ENCODE data around the gene TBPL2.
"Not testable (repeated sequence)": the region's sequence is repeated elsewhere in the genome, so short reads cannot be mapped to it uniquely, and the experiment has no call there.

Gene TBPL2

DNA sequence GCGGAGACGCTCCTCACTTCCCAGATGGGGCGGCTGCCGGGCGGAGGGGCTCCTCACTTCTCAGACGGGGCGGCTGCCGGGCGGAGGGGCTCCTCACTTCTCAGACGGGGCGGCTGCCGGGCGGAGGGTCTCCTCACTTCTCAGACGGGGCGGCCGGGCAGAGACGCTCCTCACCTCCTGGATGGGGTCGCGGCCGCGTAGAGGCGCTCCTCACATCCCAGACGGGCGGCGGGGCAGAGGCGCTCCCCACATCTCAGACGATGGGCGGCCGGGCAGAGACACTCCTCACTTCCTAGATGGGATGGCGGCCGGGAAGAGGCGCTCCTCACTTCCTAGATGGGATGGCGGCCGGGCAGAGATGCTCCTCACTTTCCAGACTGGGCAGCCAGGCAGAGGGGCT, 16.0 kb upstream of the TBPL2 start:
- H3K4me3 ChIP-seq (ENCODE audit: low read depth, low read length); H3K9ac ChIP-seq (ENCODE audit: low read length); H3K27me3 ChIP-seq (ENCODE audit: control insufficient read depth, insufficient read depth, low read length); H3K36me3 ChIP-seq (ENCODE audit: control insufficient read depth, insufficient read depth, low read length); H3K27ac ChIP-seq (ENCODE audit: low read depth, low read length); H3K9me3 ChIP-seq (ENCODE audit: control insufficient read depth, insufficient read depth, low read depth, low read length): not testable (repeated sequence)
- peaks cover 14% of the 10 kb centered on the region for H3K4me1 ChIP-seq (ENCODE audit: control insufficient read depth, insufficient read depth, low read length)

DNA sequence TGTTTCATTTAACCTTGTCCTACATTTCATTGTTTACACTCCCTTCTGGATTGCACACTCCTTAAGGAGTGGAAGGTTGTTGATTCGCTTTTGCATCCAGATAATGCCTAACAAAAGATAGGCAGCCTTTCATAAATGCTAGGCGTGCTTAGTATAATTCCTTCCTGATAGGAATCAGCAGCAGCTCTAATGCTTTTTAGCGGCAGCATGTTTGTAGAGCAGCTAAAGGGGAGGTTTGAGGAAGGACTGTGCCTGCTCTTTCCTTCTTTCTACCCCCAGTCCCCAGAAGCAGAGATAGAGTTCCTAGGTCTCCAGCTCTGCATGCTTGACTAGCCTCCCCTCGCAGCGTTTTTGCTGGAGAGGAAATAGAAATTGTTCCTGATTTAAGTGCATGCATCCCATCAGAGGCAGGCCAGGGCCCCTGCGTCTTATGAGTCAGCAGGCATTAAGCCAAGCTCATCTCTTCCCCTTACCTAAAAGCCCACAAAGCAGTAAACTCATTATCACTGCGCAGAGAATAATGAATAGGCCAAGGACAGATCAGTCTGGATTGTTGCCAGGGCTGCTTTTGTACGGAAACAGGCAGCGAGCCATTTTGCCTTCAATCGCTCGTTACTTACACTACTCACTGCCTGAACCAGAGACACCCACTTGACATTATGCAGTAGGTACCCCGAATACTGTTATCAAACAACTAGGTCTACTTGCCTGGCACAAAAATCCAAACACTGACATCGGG, 14.0 kb upstream of the TBPL2 start:
- H3K4me1 ChIP-seq (ENCODE audit: control insufficient read depth, insufficient read depth, low read length): peaks cover 14% of the 10 kb centered on the region

DNA sequence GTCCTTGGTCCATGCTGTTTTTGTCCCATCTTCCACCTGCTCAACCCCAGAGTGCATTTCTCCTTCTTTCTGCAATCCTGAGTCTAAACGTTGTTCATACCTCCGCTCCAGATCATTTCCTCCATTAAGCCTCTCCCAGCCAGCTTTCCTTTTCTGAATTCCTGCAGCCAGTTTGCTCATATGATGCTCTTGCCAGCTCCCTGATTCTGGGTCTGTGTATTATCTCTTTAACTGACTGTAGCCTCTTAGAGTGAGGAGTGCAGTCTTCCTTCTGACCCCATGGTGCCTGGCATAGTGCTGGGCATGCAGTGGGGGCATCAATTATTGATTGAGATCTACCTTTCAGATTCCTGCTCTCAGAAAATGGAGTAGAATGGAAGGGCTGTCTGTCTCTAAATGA, 11.5 kb upstream of the TBPL2 start:
- Histone ChIP-seq H3K36me3 (ENCODE audit: control insufficient read depth, insufficient read depth, low read length) (no peaks in the 10 kb centered on the region), H3K9me3 (ENCODE audit: control insufficient read depth, insufficient read depth, low read depth, low read length) (peaks cover 2% of the 10 kb centered on the region; the same call in 1 of the 2 replicates), H3K27me3 (ENCODE audit: control insufficient read depth, insufficient read depth, low read length) (no peaks in the 10 kb centered on the region), H3K9ac (ENCODE audit: low read length) (no peak overlapping the region), H3K27ac (ENCODE audit: low read depth, low read length) (no peak overlapping the region), H3K4me3 (ENCODE audit: low read depth, low read length) (no peak overlapping the region), H3K4me1 (ENCODE audit: control insufficient read depth, insufficient read depth, low read length) (peaks cover 14% of the 10 kb centered on the region)

More for the DNA sequence above, 14.0 kb upstream of the TBPL2 start:
- Histone ChIP-seq H3K4me3 (ENCODE audit: low read depth, low read length) (no peak overlapping the region), H3K9ac (ENCODE audit: low read length) (no peak overlapping the region), H3K9me3 (ENCODE audit: control insufficient read depth, insufficient read depth, low read depth, low read length) (peaks cover 9% of the 10 kb centered on the region), H3K27ac (ENCODE audit: low read depth, low read length) (no peak overlapping the region), H3K36me3 (ENCODE audit: control insufficient read depth, insufficient read depth, low read length) (no peaks in the 10 kb centered on the region), H3K27me3 (ENCODE audit: control insufficient read depth, insufficient read depth, low read length) (no peaks in the 10 kb centered on the region)

DNA sequence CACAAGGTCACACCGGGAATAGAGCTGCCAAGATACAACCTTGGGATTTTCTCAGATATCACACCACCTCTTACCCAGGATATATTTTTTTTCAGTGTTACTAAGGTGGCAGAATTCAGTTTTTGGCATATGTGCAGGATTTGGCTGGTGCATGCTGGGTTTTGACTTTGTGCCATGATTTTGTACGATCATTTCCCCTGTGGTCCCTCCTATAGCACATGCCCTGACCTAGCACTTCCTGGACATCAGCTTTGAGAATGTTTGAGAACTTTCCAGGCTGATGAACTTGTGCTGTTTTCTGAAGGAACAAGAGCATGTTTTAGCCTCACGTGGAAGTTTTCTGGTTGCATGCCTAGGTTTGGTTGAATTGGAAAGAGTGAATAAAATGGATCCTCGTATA, 11.0 kb upstream of the TBPL2 start:
- H3K36me3 ChIP-seq (ENCODE audit: control insufficient read depth, insufficient read depth, low read length): no peaks in the 10 kb centered on the region
- H3K27ac ChIP-seq (ENCODE audit: low read depth, low read length): no peak overlapping the region
- peaks cover 17% of the 10 kb centered on the region for H3K4me1 ChIP-seq (ENCODE audit: control insufficient read depth, insufficient read depth, low read length)
- H3K27me3 ChIP-seq (ENCODE audit: control insufficient read depth, insufficient read depth, low read length): no peaks in the 10 kb centered on the region
- H3K4me3 ChIP-seq (ENCODE audit: low read depth, low read length): no peak overlapping the region
- H3K9me3 ChIP-seq (ENCODE audit: control insufficient read depth, insufficient read depth, low read depth, low read length): no peaks in the 10 kb centered on the region
- no peak overlapping the region for H3K9ac ChIP-seq (ENCODE audit: low read length)

DNA sequence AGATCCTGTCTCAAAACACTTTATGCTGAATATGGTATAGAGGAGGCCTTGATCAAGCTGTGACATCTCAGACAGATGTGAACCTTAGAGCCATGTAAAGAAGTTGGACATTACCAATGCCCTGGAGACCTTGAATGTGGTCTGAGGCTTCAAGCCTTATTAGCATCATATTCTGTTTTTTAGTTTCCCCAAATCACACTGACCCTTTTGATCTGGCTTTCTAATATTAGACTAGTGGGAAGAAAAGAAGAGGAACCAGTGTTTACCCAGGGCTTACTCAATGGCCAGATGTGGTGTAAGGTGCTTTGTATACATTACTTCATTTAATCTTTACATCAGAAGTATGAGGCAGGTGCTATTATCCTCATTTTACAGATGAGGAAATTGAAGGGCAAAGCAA, 10.6 kb upstream of the TBPL2 start:
- H3K9ac ChIP-seq (ENCODE audit: low read length): no peak overlapping the region
- no peaks in the 10 kb centered on the region for H3K27me3 ChIP-seq (ENCODE audit: control insufficient read depth, insufficient read depth, low read length)
- H3K36me3 ChIP-seq (ENCODE audit: control insufficient read depth, insufficient read depth, low read length): no peaks in the 10 kb centered on the region
- H3K27ac ChIP-seq (ENCODE audit: low read depth, low read length): no peak overlapping the region
- no peak overlapping the region for H3K4me3 ChIP-seq (ENCODE audit: low read depth, low read length)
- no peaks in the 10 kb centered on the region for H3K9me3 ChIP-seq (ENCODE audit: control insufficient read depth, insufficient read depth, low read depth, low read length)
- peaks cover 19% of the 10 kb centered on the region for H3K4me1 ChIP-seq (ENCODE audit: control insufficient read depth, insufficient read depth, low read length)

DNA sequence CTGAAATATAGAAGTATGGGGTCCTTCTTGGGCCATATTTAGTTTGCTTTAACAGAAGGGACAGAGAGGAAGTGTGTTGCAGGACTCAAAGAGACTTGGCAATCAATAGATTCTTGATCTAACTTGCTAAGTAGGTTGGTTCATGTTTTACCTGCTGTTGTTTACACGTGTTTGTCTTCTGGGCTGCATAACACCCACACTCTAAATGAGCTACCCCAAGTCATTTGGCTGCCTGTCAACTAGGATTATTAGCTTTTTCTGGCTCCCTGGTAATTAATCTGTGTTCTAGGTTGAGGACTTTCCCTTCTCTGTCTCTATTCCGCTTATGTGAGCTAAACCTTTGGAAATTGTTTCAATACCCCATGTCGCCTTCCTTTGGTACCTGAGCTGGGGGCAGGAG, 10.1 kb upstream of the TBPL2 start:
- H3K9ac ChIP-seq (ENCODE audit: low read length): no peak overlapping the region
- H3K4me3 ChIP-seq (ENCODE audit: low read depth, low read length): no peak overlapping the region
- H3K27me3 ChIP-seq (ENCODE audit: control insufficient read depth, insufficient read depth, low read length): no peaks in the 10 kb centered on the region
- no peaks in the 10 kb centered on the region for H3K36me3 ChIP-seq (ENCODE audit: control insufficient read depth, insufficient read depth, low read length)
- peaks cover 19% of the 10 kb centered on the region for H3K4me1 ChIP-seq (ENCODE audit: control insufficient read depth, insufficient read depth, low read length)
- H3K27ac ChIP-seq (ENCODE audit: low read depth, low read length): no peak overlapping the region
- no peaks in the 10 kb centered on the region for H3K9me3 ChIP-seq (ENCODE audit: control insufficient read depth, insufficient read depth, low read depth, low read length)

DNA sequence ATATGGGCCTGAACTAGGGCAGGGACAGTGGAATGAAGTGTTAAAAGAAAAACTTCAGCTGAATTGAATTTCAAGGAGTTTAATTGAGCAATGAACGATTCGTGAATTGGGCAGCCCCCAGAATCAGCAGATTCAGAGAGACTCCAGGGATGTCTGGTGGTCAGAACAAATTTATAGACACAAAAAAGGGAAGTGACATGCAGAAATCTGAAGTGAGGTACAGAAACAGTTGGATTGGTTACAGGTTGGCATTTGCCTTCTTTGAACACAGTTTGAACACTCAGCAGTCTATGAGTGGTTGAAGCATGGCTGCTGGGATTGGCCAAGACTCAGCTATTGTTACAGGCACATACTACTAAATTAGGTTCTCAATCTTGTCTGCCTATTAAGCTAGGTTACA, 9.7 kb upstream of the TBPL2 start:
- no peaks in the 10 kb centered on the region for H3K9me3 ChIP-seq (ENCODE audit: control insufficient read depth, insufficient read depth, low read depth, low read length)
- H3K4me1 ChIP-seq (ENCODE audit: control insufficient read depth, insufficient read depth, low read length): peaks cover 19% of the 10 kb centered on the region
- no peak overlapping the region for H3K9ac ChIP-seq (ENCODE audit: low read length)
- H3K27me3 ChIP-seq (ENCODE audit: control insufficient read depth, insufficient read depth, low read length): no peaks in the 10 kb centered on the region
- H3K27ac ChIP-seq (ENCODE audit: low read depth, low read length): no peak overlapping the region
- no peak overlapping the region for H3K4me3 ChIP-seq (ENCODE audit: low read depth, low read length)
- no peaks in the 10 kb centered on the region for H3K36me3 ChIP-seq (ENCODE audit: control insufficient read depth, insufficient read depth, low read length)

DNA sequence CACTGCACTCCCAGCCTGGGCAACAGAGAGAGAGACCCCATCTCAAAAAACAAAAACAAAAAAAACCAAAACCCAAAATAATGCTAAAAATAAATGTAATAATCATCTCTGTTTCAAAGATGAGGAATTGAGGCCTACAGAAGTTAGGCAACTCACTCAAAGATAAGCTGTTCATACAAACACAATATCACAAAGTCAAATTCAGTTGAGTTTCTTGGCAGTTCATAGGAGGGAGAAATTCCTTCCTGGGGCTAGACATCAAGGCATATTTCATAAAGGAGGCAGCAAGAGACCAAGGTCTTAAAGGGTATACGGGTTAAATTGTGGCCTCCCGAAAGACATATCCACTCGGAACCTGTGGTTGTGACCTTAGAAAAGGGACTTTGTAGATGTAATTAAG, 8.7 kb upstream of the TBPL2 start:
- Histone ChIP-seq H3K4me3 (ENCODE audit: low read depth, low read length) (no peak overlapping the region), H3K27ac (ENCODE audit: low read depth, low read length) (no peak overlapping the region), H3K27me3 (ENCODE audit: control insufficient read depth, insufficient read depth, low read length) (no peaks in the 10 kb centered on the region), H3K36me3 (ENCODE audit: control insufficient read depth, insufficient read depth, low read length) (no peaks in the 10 kb centered on the region), H3K9ac (ENCODE audit: low read length) (no peak overlapping the region), H3K9me3 (ENCODE audit: control insufficient read depth, insufficient read depth, low read depth, low read length) (no peaks in the 10 kb centered on the region), H3K4me1 (ENCODE audit: control insufficient read depth, insufficient read depth, low read length) (peaks cover 11% of the 10 kb centered on the region)

DNA sequence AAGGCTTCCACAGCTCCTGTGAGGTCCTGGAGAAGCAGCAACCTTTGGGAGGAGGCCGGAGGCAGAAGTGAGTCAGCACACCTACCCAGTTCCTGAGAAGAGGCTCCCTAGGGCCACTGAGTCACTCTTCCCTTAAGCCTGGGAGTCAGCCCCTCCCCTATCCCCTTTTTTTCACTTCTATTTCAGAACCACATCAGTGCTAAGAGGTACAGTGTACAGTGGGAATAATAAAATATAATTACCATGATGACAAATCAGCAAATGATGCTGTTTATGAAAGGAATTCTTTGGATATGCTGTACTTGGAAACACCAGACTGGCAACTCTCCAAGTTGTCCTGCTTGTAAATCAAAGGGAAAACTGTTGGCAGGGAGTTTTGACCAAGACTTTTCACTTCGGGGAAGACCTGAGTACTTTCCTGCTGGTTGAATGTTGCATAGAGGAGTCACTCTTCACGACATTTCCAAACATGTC, 7.8 kb upstream of the TBPL2 start:
- Histone ChIP-seq H3K4me3 (ENCODE audit: low read depth, low read length) (no peak overlapping the region), H3K9me3 (ENCODE audit: control insufficient read depth, insufficient read depth, low read depth, low read length) (no peaks in the 10 kb centered on the region), H3K27ac (ENCODE audit: low read depth, low read length) (no peak overlapping the region), H3K27me3 (ENCODE audit: control insufficient read depth, insufficient read depth, low read length) (no peaks in the 10 kb centered on the region), H3K36me3 (ENCODE audit: control insufficient read depth, insufficient read depth, low read length) (no peaks in the 10 kb centered on the region), H3K4me1 (ENCODE audit: control insufficient read depth, insufficient read depth, low read length) (peaks cover 5% of the 10 kb centered on the region; the same call in 1 of the 2 replicates), H3K9ac (ENCODE audit: low read length) (no peak overlapping the region)

DNA sequence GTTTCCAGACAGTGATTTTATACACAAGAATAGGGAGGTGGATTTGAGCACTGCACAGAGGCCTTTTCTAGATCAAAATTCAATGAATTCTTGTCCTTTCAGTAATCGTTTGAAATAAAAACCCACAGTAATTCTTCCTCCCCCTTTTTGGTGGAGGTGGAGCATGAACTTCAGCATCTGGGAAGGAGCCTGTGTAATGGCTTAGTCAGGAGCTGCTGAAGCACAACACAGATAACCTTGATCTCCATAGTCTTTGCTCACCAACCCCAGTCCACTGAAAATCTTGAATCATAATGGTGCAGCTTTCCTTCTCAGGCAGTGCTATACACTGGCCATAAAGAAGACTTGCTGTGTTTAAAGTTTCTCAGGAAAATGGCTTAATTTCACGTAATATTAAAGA, 6.4 kb upstream of the TBPL2 start:
- no peak overlapping the region for H3K4me3 ChIP-seq (ENCODE audit: low read depth, low read length)

DNA sequence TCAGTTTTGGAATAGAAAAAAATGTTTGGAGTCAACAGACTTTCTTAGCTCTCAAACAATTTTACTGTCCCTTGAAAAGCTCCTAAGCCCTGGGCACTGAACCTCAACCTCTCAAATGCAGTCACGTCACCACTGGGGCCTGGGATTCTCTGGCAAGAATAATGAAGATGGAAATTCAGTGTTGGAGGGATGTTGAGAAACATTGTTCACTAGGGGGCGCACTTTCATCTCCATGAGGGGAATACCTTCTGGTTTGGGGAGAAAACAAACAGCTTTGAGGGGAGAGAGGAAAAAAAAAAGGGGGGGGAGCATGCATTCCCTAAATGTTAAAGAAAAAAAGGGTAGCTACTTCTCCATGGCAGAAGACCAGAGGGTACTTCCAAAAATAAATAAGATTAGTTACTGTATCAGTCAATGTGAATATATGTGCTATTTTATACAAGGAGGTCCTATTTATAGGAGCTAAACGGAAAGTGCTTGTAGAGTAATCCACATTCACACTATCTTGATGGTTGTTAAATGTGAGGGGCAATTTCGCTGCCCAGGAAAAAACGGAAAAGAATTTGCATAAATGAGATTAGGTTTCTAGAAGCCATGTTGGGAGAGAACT, 5.8 kb upstream of the TBPL2 start:
- no peak overlapping the region for H3K4me3 ChIP-seq (ENCODE audit: low read depth, low read length)
- H3K36me3 ChIP-seq (ENCODE audit: control insufficient read depth, insufficient read depth, low read length): no peaks in the 10 kb centered on the region
- H3K9ac ChIP-seq (ENCODE audit: low read length): no peak overlapping the region
- H3K27me3 ChIP-seq (ENCODE audit: control insufficient read depth, insufficient read depth, low read length): no peaks in the 10 kb centered on the region
- H3K9me3 ChIP-seq (ENCODE audit: control insufficient read depth, insufficient read depth, low read depth, low read length): no peaks in the 10 kb centered on the region; the same call in 1 of the 2 replicates
- no peak overlapping the region for H3K27ac ChIP-seq (ENCODE audit: low read depth, low read length)
- H3K4me1 ChIP-seq (ENCODE audit: control insufficient read depth, insufficient read depth, low read length): peaks cover 5% of the 10 kb centered on the region; the same call in 1 of the 2 replicates

More for the DNA sequence above, 6.4 kb upstream of the TBPL2 start:
- Histone ChIP-seq H3K4me1 (ENCODE audit: control insufficient read depth, insufficient read depth, low read length) (peaks cover 5% of the 10 kb centered on the region; the same call in 1 of the 2 replicates), H3K9me3 (ENCODE audit: control insufficient read depth, insufficient read depth, low read depth, low read length) (no peaks in the 10 kb centered on the region; the same call in 1 of the 2 replicates), H3K27ac (ENCODE audit: low read depth, low read length) (no peak overlapping the region), H3K36me3 (ENCODE audit: control insufficient read depth, insufficient read depth, low read length) (no peaks in the 10 kb centered on the region), H3K9ac (ENCODE audit: low read length) (no peak overlapping the region), H3K27me3 (ENCODE audit: control insufficient read depth, insufficient read depth, low read length) (no peaks in the 10 kb centered on the region)
